Activated T-helper 9 cell treated with anti-CD3 and anti-CD28 coated beads, Interleukin-2, amount 50 U/mL, for 16 hours (primary cell): ENCODE measurements around the gene AZI2.

Source experiments
- DNase-seq: peaks from one replicate; pipeline ENCODE4 v3.0.0-alpha.2; 2020; ENCODE audit warnings: low read depth

Gene AZI2

GRCh38 chr3:28301688-28302087 lies 46.9 kb downstream of the AZI2 start:
- DNase-seq: no peak

- no peak for DNase-seq
These were observed 48.2 kb downstream of the AZI2 start for GRCh38 chr3:28300345-28300962.

- DNase-seq: no peak
These were observed 48.9 kb downstream of the AZI2 start for GRCh38 chr3:28299705-28300104.

GRCh38 chr3:28295898-28296490 lies 52.6 kb downstream of the AZI2 start:
- DNase-seq: no peak

- no peak for DNase-seq
These were observed 53.8 kb downstream of the AZI2 start for GRCh38 chr3:28294667-28295413.

- no peak for DNase-seq
These were observed 56.0 kb downstream of the AZI2 start for GRCh38 chr3:28292622-28293021.

GRCh38 chr3:28291577-28291976 lies 57.0 kb downstream of the AZI2 start:
- DNase-seq: no peak

- no peak for DNase-seq
These were observed 57.7 kb downstream of the AZI2 start for GRCh38 chr3:28290863-28291300.

GRCh38 chr3:28287046-28287445 lies 61.6 kb downstream of the AZI2 start:
- no peak for DNase-seq

- no peak for DNase-seq
These were observed 62.0 kb downstream of the AZI2 start for GRCh38 chr3:28286595-28286994.

- DNase-seq: no peak
These were observed 67.8 kb downstream of the AZI2 start for GRCh38 chr3:28280781-28281180.

- DNase-seq: no peak
These were observed 68.9 kb downstream of the AZI2 start for GRCh38 chr3:28279770-28280169.

GRCh38 chr3:28278918-28279317 lies 69.7 kb downstream of the AZI2 start:
- DNase-seq: no peak

GRCh38 chr3:28273837-28274236 lies 74.8 kb downstream of the AZI2 start:
- no peak for DNase-seq
